Activated CD4-positive, alpha-beta T cell treated with anti-CD3 and anti-CD28 coated beads for 36 hours (primary cell): Measurements from ENCODE around the gene CCR7. TPM values are rescaled to one million over a fixed set of nuclear protein-coding genes. Genes with fewer than 3 reads are reported as not detected.

Experiments used
- ATAC-seq: fragments of 200-7000 bp; cut with Tn5 transposase; one replicate; pipeline ENCODE4 v1.10.0; 2021; ENCODE audit warnings: mild to moderate bottlenecking, moderate library complexity
- CTCF ChIA-PET: fragments of 350-600 bp; sonication (Branson Sonifier 250); formaldehyde crosslinking; loops from one replicate; lab custom pipeline; 2021; ENCODE audit warnings: antibody characterized with exemption; lab: Charles Lee
- POLR2A ChIA-PET: fragments of 350-600 bp; sonication (Branson Sonifier 250); formaldehyde crosslinking; loops from one replicate; lab custom pipeline; 2021; ENCODE audit warnings: antibody characterized with exemption, inconsistent platforms; lab: Charles Lee
- DNase-seq: peaks from one replicate; pipeline ENCODE4 v3.0.0-alpha.2; 2020
- H3K27ac Mint-ChIP-seq: one replicate; pipeline ENCODE4 v1.8.0; 2021; ENCODE audit warnings: mixed read lengths
- H3K27me3 Mint-ChIP-seq: one replicate; pipeline ENCODE4 v1.8.0; 2021; ENCODE audit warnings: mixed read lengths
- H3K36me3 Mint-ChIP-seq: one replicate; pipeline ENCODE4 v1.8.0; 2021; ENCODE audit warnings: low read depth, mixed read lengths
- H3K4me1 Mint-ChIP-seq: one replicate; pipeline ENCODE4 v1.8.0; 2021; ENCODE audit warnings: mixed read lengths
- H3K4me3 Mint-ChIP-seq: one replicate; pipeline ENCODE4 v1.8.0; 2021; ENCODE audit warnings: mild to moderate bottlenecking, moderate library complexity, mixed read lengths
- H3K9me3 Mint-ChIP-seq: one replicate; pipeline ENCODE4 v1.8.0; 2021; ENCODE audit warnings: low read depth, mixed read lengths
- intact Hi-C, 2 experiments: fragments of 100-400 bp; cut with DNase I in 1 of 2; cut with micrococcal nuclease in 1 of 2; formaldehyde crosslinking; loops; one replicate each; pipeline versions ENCODE4 v1.14.2 to v1.15.1; 2022 to 2024; cut with DNase I, micrococcal nuclease
- total RNA-seq, 2 experiments: library from RNA; stranded (reverse); gene quantifications; one replicate each; pipeline ENCODE4 v1.2.3, GENCODE V29; 2021

CCR7 gene
- total RNA-seq, 2 experiments from 2014 or later = 325 to 389 TPM

- CTCF ChIA-PET = interaction anchor here (0.6 to 20.3 kb wide), 9 partner anchors 10 to 1123 kb away, joined by 3 to 403 read pairs (median 4); partner anchors contain the start of gene TOP2A
- peak overlapping the region; percentile 63 for H3K4me3 Mint-ChIP-seq
- POLR2A ChIA-PET = interaction anchor here (0.6 to 8.2 kb wide), 16 partner anchors 10 to 1136 kb away, joined by 3 to 179 read pairs (median 4); partner anchors contain the start of genes CCR7 and TOP2A
- peaks cover 88% of the 10 kb centered on the region for H3K4me1 Mint-ChIP-seq
- H3K27ac Mint-ChIP-seq = peak overlapping the region; percentile 98
- intact Hi-C loops = loop anchor here (5.0 kb wide), 2 partner anchors 220 to 1140 kb away; partner anchors contain the start of gene FBXL20 (in 1 of the 2)
- ATAC-seq (peak; percentile 52), DNase-seq (peak; percentile 76)
- H3K36me3 Mint-ChIP-seq = peaks cover 1% of the 10 kb centered on the region
- no peaks in the 10 kb centered on the region for H3K27me3 Mint-ChIP-seq
- H3K9me3 Mint-ChIP-seq = no peaks in the 10 kb centered on the region
Observed at GRCh38 chr17:40542558-40543411, 22.5 kb downstream of the CCR7 start.

- H3K9me3 Mint-ChIP-seq = no peaks in the 10 kb centered on the region
- DNase-seq (peak; percentile 53), ATAC-seq (no peak)
- H3K36me3 Mint-ChIP-seq = peaks cover 3% of the 10 kb centered on the region
- H3K4me3 Mint-ChIP-seq = peak overlapping the region; percentile 63
- H3K27me3 Mint-ChIP-seq = no peaks in the 10 kb centered on the region
- ChIA-PET POLR2A (interaction anchor here (0.9 to 8.2 kb wide), 17 partner anchors 9 to 1136 kb away, joined by 3 to 179 read pairs (median 6); partner anchors contain the start of gene CCR7), CTCF (interaction anchor here (0.6 to 20.3 kb wide), 6 partner anchors 9 to 184 kb away, joined by 3 to 403 read pairs (median 4); partner anchors contain the start of gene TOP2A)
- H3K4me1 Mint-ChIP-seq = peaks cover 88% of the 10 kb centered on the region
- H3K27ac Mint-ChIP-seq = peak overlapping the region; percentile 98
- intact Hi-C loops = loop anchor here (1.0 to 5.0 kb wide), 8 partner anchors 7 to 1140 kb away; partner anchors contain the start of genes FBXL20 (in 1 of the 2) and IGFBP4 (in 1 of the 2)
Observed at GRCh38 chr17:40541873-40542557, 23.3 kb downstream of the CCR7 start.

GRCh38 chr17:40541060-40541872, 24.0 kb downstream of the CCR7 start:
- peaks cover 3% of the 10 kb centered on the region for H3K36me3 Mint-ChIP-seq
- DNase-seq (peak; percentile 84), ATAC-seq (peak; percentile 39)
- CTCF ChIA-PET = interaction anchor here (0.6 to 20.3 kb wide), 8 partner anchors 8 to 184 kb away, joined by 3 to 403 read pairs (median 10); no protein-coding TSS in a partner anchor
- intact Hi-C loops = loop anchor here (1.0 to 5.0 kb wide), 8 partner anchors 8 to 1139 kb away; partner anchors contain the start of genes FBXL20 (in 1 of the 2) and IGFBP4 (in 1 of the 2)
- no peaks in the 10 kb centered on the region for H3K27me3 Mint-ChIP-seq
- no peaks in the 10 kb centered on the region for H3K9me3 Mint-ChIP-seq
- H3K27ac Mint-ChIP-seq = peak overlapping the region; percentile 98
- peak overlapping the region; percentile 63 for H3K4me3 Mint-ChIP-seq
- POLR2A ChIA-PET = interaction anchor here (0.6 to 8.2 kb wide), 21 partner anchors 8 to 1137 kb away, joined by 3 to 179 read pairs (median 5); partner anchors contain the start of genes CCR7, SMARCE1 and TOP2A
- H3K4me1 Mint-ChIP-seq = peaks cover 88% of the 10 kb centered on the region

GRCh38 chr17:40540448-40540847, 24.8 kb downstream of the CCR7 start:
- intact Hi-C loops = loop anchor here (1.0 to 5.0 kb wide), 6 partner anchors 20 to 1138 kb away; partner anchors contain the start of genes FBXL20 (in 1 of the 2) and IGFBP4 (in 1 of the 2)
- POLR2A ChIA-PET = interaction anchor here (0.6 to 8.2 kb wide), 15 partner anchors 9 to 218 kb away, joined by 3 to 179 read pairs (median 5); partner anchors contain the start of genes CCR7 and TOP2A
- peak overlapping the region; percentile 98 for H3K27ac Mint-ChIP-seq

GRCh38 chr17:40539711-40540411, 25.4 kb downstream of the CCR7 start:
- Mint-ChIP-seq H3K9me3 (no peaks in the 10 kb centered on the region), H3K27me3 (no peaks in the 10 kb centered on the region), H3K4me1 (peaks cover 87% of the 10 kb centered on the region), H3K27ac (peak overlapping the region; percentile 98), H3K36me3 (peaks cover 5% of the 10 kb centered on the region), H3K4me3 (peak overlapping the region; percentile 63)
- peak; percentile 20 for DNase-seq
- CTCF ChIA-PET = interaction anchor here (0.6 to 20.3 kb wide), 16 partner anchors 8 to 223 kb away, joined by 3 to 403 read pairs (median 3); partner anchors contain the start of gene TOP2A
- no peak for ATAC-seq
- intact Hi-C loops = loop anchor here (1.0 to 5.0 kb wide), 6 partner anchors 20 to 1138 kb away; partner anchors contain the start of genes FBXL20 (in 1 of the 2) and IGFBP4 (in 1 of the 2)
- POLR2A ChIA-PET = interaction anchor here (0.7 to 8.2 kb wide), 13 partner anchors 8 to 217 kb away, joined by 3 to 179 read pairs (median 6); partner anchors contain the start of genes CCR7 and TOP2A

More at GRCh38 chr17:40540448-40540847, 24.8 kb downstream of the CCR7 start:
- CTCF ChIA-PET = interaction anchor here (0.6 to 20.3 kb wide), 13 partner anchors 9 to 223 kb away, joined by 3 to 403 read pairs (median 4); partner anchors contain the start of gene TOP2A
- Mint-ChIP-seq H3K36me3 (peaks cover 5% of the 10 kb centered on the region), H3K27me3 (no peaks in the 10 kb centered on the region), H3K4me3 (peak overlapping the region; percentile 63), H3K4me1 (peaks cover 86% of the 10 kb centered on the region), H3K9me3 (no peaks in the 10 kb centered on the region)
- ATAC-seq (peak; percentile 44), DNase-seq (peak; percentile 89)

GRCh38 chr17:40538936-40539705, 26.2 kb downstream of the CCR7 start:
- peak; percentile 9 for DNase-seq
- CTCF ChIA-PET = interaction anchor here (0.6 to 20.3 kb wide), 13 partner anchors 7 to 222 kb away, joined by 3 to 403 read pairs (median 3); partner anchors contain the start of gene TOP2A

GRCh38 chr17:40538019-40538935, 27.0 kb downstream of the CCR7 start:
- DNase-seq (peak; percentile 10), ATAC-seq (no peak)
- H3K4me3 Mint-ChIP-seq = no peak overlapping the region

More at GRCh38 chr17:40538936-40539705, 26.2 kb downstream of the CCR7 start:
- POLR2A ChIA-PET = interaction anchor here (0.6 to 8.2 kb wide), 4 partner anchors 12 to 351 kb away, joined by 6 to 179 read pairs (median 10); partner anchors contain the start of genes CCR7 and TOP2A
- peaks cover 92% of the 10 kb centered on the region for H3K4me1 Mint-ChIP-seq
- H3K4me3 Mint-ChIP-seq = no peak overlapping the region
- intact Hi-C loops = no loop called here
- peak overlapping the region; percentile 73 for H3K27ac Mint-ChIP-seq
- no peak for ATAC-seq
- no peaks in the 10 kb centered on the region for H3K9me3 Mint-ChIP-seq
- H3K36me3 Mint-ChIP-seq = peaks cover 5% of the 10 kb centered on the region
- H3K27me3 Mint-ChIP-seq = no peaks in the 10 kb centered on the region

More at GRCh38 chr17:40538019-40538935, 27.0 kb downstream of the CCR7 start:
- Mint-ChIP-seq H3K27ac (peak overlapping the region; percentile 19), H3K27me3 (no peaks in the 10 kb centered on the region), H3K9me3 (no peaks in the 10 kb centered on the region), H3K36me3 (peaks cover 7% of the 10 kb centered on the region), H3K4me1 (peaks cover 92% of the 10 kb centered on the region)
- ChIA-PET POLR2A (interaction anchor here (1.2 to 8.2 kb wide), 2 partner anchors 16 to 23 kb away, joined by 8 to 179 read pairs; partner anchors contain the start of gene CCR7), CTCF (interaction anchor here (0.7 to 20.3 kb wide), 8 partner anchors 18 to 190 kb away, joined by 3 to 403 read pairs (median 4); partner anchors contain the start of genes IGFBP4 and TOP2A)
- intact Hi-C loops = no loop called here
